Measurements from ENCODE around the gene DNAI2.
"Not testable (repeated sequence)": the region's sequence is repeated elsewhere in the genome, so short reads cannot be mapped to it uniquely, and the experiment has no call there.

Gene DNAI2

DNA sequence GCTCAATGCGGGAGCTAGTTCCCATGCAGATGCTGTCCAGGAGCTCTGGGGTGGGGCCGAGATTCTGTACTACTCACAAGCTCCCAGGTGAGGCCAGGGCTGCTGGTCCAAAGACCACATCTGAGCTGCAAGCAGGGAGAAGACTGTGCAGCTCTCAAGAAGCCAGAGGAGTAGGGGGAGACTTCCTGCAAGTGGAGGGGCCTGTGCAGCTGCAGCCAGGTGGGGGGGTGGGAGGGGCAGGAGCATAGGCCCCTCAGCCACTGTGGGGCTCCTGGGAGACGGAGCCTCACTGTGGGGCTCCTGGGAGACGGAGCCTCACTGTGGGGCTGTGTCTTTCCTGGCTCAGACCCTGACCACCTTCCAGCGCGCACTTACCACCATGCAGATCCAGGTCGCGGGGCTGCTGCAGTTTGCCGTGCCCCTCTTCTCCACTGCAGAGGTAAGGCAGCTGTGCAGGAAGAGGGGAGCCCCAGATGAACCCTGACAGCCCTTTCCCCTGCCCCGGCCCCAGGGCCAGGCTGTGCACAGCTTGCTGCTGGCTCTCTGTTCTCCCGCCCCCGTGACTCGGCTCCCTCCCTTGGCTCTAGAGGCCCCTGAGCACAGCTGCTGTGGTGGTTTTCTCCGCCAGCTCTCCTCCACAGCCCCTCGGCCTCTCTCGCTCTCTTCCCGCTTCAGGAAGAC lies 24.3 kb upstream of the DNAI2 start:
- no peak for TF ChIP-seq POLR2A (IDR thresholded peaks at IDR 0.05; ENCODE audit: low read depth, low read length)
- TF ChIP-seq POLR2AphosphoS5 (IDR thresholded peaks at IDR 0.05; ENCODE audit: low read depth, low read length): no peak
- TF ChIP-seq TAF1 (IDR thresholded peaks at IDR 0.05; ENCODE audit: borderline replicate concordance, low read depth, low read length): no peak
- FAIRE-seq (no peak), DNase-seq (ENCODE audit: insufficient read length) (no peak)

DNA sequence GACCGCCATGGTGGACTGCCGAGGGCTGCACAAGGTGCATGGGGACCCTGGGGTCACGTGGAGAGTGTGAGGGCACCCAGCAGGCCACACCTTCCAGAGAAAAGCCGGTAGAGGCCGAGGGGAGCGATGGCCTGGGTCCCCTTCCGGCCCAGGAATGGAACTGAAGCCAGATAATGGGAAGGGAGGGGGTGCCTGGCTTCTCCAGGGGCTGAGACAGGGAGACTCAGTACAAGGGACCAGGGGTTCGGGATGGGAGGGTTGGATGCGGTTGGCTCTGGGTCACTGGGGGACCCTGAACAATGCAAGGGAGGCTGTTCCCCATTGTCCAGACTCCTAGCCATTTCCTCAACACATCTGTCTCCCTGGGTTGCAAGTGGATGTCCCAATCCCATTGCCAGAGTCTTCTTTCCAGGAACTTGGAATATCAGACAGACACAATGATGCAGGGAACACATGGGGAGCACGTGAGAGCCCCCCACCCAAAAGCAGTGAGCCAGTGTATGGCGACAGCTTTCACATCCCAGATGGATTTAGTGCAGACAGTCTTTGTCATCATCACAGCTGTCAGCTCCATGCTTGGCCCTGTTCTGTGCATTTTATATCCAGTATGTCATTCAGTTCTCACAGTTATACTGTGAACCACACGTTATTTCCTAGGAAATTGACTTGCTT lies 23.6 kb upstream of the DNAI2 start:
- no peak for FAIRE-seq
- no peak for TF ChIP-seq POLR2A (IDR thresholded peaks at IDR 0.05; ENCODE audit: low read depth, low read length)
- TF ChIP-seq TAF1 (IDR thresholded peaks at IDR 0.05; ENCODE audit: borderline replicate concordance, low read depth, low read length): no peak
- no peak for TF ChIP-seq POLR2AphosphoS5 (IDR thresholded peaks at IDR 0.05; ENCODE audit: low read depth, low read length)
- DNase-seq (ENCODE audit: insufficient read length): no peak

DNA sequence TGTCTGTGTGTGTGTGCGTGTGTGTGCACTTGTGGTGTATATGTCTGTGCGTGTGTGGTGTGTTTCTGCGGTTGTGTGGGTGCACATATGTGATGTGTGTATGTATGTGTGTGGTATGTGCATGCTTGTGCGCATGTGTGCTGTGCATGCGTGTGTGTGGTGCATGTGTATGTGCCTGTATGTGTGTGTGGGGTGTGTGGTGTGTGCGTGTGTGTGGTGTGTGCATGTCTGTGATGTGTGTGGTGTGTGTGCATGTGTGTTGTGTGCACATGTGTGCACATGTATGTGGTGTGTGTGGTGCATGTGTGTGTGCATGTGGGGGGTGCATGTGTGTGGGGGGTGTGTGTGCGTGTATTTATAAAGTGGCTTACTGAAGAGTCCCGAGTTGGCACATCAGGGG lies 23.0 kb upstream of the DNAI2 start:
- no peak for FAIRE-seq
- TF ChIP-seq POLR2AphosphoS5 (IDR thresholded peaks at IDR 0.05; ENCODE audit: low read depth, low read length) (no peak), TAF1 (IDR thresholded peaks at IDR 0.05; ENCODE audit: borderline replicate concordance, low read depth, low read length) (no peak), POLR2A (IDR thresholded peaks at IDR 0.05; ENCODE audit: low read depth, low read length) (no peak)
- no peak for DNase-seq (ENCODE audit: insufficient read length)

DNA sequence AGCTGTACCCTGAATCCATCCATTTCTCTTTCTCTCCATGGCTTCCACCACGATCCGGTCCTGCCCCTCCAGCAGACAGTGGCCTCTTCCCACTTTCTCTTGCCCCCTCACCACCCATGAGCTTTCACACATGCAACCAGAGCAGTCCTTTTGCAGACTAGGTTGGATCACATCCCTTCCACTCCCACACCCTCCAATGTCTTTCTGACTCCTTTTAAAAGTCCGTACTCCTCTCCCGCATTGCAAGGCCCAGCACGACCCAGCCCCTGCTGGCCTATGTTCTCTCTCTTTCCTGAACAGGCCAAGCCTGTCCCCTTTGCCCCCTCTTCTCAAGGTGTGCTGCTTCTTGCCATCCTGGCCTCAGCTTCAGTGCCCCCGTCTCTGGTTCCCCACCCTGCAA lies 22.5 kb upstream of the DNAI2 start:
- TF ChIP-seq POLR2AphosphoS5 (IDR thresholded peaks at IDR 0.05; ENCODE audit: low read depth, low read length): no peak
- TF ChIP-seq POLR2A (IDR thresholded peaks at IDR 0.05; ENCODE audit: low read depth, low read length): no peak
- no peak for TF ChIP-seq TAF1 (IDR thresholded peaks at IDR 0.05; ENCODE audit: borderline replicate concordance, low read depth, low read length)
- DNase-seq (ENCODE audit: insufficient read length): no peak
- no peak for FAIRE-seq

DNA sequence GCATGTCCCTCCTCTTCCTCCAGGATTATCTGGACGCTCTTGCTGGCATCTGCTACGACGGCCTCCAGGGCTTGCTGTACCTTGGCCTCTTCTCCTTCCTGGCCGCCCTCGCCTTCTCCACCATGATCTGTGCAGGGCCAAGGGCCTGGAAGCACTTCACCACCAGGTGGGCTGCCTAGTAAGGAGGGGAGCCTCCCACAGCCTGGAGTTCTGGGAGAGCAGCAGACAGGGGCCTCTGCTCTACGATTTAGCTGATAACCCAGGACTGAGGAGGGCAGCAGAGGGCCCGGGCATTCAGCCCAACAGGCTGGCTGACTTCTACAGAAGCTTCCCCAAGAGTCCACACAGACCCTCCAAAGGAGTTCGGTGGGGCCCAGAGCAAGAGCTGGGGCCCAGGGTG lies 21.8 kb upstream of the DNAI2 start:
- FAIRE-seq (no peak), DNase-seq (ENCODE audit: insufficient read length) (no peak)
- TF ChIP-seq TAF1 (IDR thresholded peaks at IDR 0.05; ENCODE audit: borderline replicate concordance, low read depth, low read length) (no peak), POLR2A (IDR thresholded peaks at IDR 0.05; ENCODE audit: low read depth, low read length) (no peak), POLR2AphosphoS5 (IDR thresholded peaks at IDR 0.05; ENCODE audit: low read depth, low read length) (no peak)

DNA sequence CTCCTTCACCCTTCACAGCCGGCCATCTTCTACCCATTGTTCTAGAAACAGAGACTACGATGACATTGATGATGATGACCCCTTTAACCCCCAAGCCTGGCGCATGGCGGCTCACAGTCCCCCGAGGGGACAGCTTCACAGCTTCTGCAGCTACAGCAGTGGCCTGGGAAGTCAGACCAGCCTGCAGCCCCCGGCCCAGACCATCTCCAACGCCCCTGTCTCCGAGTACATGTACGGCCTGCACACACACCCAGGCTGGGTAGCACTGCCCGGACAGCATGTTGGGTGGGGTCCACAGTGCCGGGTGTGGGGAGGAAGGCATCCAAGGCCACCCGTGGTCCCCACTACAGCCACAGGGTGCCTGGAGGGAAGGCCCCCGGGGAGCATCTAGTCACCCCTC lies 21.0 kb upstream of the DNAI2 start:
- FAIRE-seq (no peak), DNase-seq (ENCODE audit: insufficient read length) (no peak)
- TF ChIP-seq POLR2AphosphoS5 (IDR thresholded peaks at IDR 0.05; ENCODE audit: low read depth, low read length) (no peak), POLR2A (IDR thresholded peaks at IDR 0.05; ENCODE audit: low read depth, low read length) (no peak), TAF1 (IDR thresholded peaks at IDR 0.05; ENCODE audit: borderline replicate concordance, low read depth, low read length) (no peak)

DNA sequence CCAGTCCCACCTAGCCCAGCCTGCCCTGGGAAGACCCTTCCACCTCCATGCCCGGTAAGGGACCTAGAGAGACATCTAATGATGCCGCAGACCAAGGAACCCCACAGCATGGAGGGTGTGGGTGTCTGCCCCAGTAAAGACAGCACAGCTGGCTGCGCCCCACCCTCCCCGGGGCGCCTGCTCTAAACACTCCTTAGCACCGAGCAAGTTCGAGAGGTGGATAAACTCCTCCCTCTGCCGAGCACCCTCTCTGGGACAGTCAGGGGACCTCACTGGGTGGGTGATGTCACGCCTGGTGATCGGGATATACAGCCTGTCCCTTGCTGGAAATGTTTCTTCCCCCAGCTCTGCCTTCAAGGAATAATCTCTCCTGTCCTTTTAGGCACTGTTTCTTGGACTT lies 16.7 kb upstream of the DNAI2 start:
- DNase-seq (ENCODE audit: insufficient read length): no peak
- no peak for FAIRE-seq
- TF ChIP-seq TAF1 (IDR thresholded peaks at IDR 0.05; ENCODE audit: borderline replicate concordance, low read depth, low read length) (no peak), POLR2AphosphoS5 (IDR thresholded peaks at IDR 0.05; ENCODE audit: low read depth, low read length) (no peak), POLR2A (IDR thresholded peaks at IDR 0.05; ENCODE audit: low read depth, low read length) (no peak)

DNA sequence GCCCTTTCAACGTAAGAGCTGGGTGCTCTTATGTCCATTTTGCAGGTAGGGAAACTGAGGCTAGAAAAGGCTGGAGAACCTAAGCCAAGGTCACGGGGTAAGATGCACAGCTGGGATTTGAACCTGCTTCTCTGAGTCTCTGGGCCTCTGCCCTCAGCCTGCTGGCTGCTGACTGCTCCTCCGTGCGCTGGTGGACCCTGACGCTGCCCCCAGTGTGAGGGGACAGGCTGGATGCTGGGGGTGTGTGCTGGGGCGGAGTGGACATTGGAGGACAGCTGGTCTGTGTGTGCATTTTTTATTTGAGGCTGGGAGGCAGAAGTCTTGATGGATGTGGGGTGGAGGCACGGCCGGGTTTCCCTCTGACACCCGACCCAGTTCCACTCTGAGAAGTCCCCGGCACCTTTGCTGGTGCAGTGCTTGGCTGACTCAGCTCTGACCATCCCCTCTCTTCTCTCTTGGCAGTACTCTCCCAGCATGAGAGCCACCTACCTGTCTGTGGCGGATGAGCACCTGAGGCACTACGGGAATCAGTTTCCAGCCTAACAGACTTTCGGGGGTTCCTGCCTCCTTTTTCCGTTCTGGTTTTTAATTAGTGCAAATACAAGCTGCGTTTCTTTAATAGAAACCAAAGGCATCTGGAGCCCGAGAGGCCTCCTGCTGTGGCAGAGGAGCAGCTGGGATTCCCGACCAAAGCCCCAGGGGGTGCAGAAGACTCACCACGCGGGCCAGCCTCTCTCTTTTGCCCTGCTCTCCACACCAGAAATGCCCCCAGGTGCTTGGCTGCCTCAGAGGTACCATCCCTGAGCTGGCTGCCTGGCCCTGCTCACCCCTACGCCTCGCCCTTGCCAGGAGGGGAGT lies 14.1 kb upstream of the DNAI2 start:
- no peak for FAIRE-seq
- no peak for DNase-seq (ENCODE audit: insufficient read length)
- TF ChIP-seq POLR2A (IDR thresholded peaks at IDR 0.05; ENCODE audit: low read depth, low read length) (no peak), POLR2AphosphoS5 (IDR thresholded peaks at IDR 0.05; ENCODE audit: low read depth, low read length) (no peak), TAF1 (IDR thresholded peaks at IDR 0.05; ENCODE audit: borderline replicate concordance, low read depth, low read length) (no peak)

DNA sequence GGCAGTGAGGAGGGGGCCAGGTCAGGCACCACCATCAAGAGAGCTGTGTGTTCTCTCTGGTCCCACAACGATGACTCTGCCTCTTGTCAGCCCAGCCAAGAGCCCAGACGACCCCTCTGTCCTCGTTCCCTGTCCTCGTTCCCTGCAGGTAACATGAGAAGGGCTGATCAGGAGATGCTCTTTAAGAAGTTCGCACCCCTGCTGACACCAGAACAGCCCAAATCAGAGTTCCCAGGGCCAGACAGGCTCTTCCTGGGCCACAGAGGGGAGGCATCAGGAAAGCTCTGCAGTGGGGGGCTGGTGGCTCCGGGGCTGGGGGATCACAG lies 13.5 kb upstream of the DNAI2 start:
- no peak for TF ChIP-seq POLR2A (IDR thresholded peaks at IDR 0.05; ENCODE audit: low read depth, low read length)
- no peak for TF ChIP-seq TAF1 (IDR thresholded peaks at IDR 0.05; ENCODE audit: borderline replicate concordance, low read depth, low read length)
- TF ChIP-seq POLR2AphosphoS5 (IDR thresholded peaks at IDR 0.05; ENCODE audit: low read depth, low read length): no peak
- DNase-seq (ENCODE audit: insufficient read length) (no peak), FAIRE-seq (no peak)

DNA sequence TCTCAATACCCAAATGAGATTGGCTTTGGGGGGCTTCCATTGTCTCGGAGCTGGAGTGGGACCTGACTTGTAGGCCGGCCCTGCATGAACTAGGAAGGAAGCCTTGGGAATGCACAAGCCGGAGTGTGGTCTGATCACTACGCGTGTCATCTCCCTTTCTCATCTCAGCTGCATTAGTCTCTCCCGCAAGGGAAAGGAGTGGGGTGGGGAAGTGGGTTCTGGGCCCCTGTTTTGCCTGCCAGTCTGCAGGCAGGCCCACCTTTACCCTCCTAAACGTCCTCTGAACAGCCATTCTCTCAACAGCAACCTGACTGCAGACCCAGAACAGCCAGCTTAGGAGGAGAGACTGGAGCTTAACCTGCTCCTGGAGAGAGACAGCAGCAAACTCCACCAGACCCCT lies 11.4 kb upstream of the DNAI2 start:
- TF ChIP-seq TAF1 (IDR thresholded peaks at IDR 0.05; ENCODE audit: borderline replicate concordance, low read depth, low read length) (no peak), POLR2A (IDR thresholded peaks at IDR 0.05; ENCODE audit: low read depth, low read length) (no peak), POLR2AphosphoS5 (IDR thresholded peaks at IDR 0.05; ENCODE audit: low read depth, low read length) (no peak)
- DNase-seq (ENCODE audit: insufficient read length) (no peak), FAIRE-seq (peak; percentile 54)

DNA sequence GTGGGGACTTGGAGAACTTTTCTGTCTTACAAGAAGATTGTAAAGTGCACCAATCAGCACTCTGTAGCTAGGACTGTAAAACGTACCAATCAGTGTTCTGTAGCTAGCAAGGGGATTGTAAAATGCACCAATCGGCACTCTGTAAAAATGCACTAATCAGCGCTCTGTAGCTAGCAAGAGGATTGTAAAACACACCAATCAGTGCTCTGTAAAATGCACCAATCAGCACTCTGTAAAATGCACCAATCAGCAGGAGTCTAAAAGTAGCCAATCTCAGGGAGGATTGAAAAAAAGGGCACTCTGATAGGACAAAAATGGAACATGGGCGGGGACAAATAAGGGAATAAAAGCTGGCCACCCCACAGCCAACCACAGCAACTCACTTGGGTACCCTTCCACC lies 7.0 kb upstream of the DNAI2 start:
- not testable (repeated sequence) for FAIRE-seq; DNase-seq (ENCODE audit: insufficient read length)

DNA sequence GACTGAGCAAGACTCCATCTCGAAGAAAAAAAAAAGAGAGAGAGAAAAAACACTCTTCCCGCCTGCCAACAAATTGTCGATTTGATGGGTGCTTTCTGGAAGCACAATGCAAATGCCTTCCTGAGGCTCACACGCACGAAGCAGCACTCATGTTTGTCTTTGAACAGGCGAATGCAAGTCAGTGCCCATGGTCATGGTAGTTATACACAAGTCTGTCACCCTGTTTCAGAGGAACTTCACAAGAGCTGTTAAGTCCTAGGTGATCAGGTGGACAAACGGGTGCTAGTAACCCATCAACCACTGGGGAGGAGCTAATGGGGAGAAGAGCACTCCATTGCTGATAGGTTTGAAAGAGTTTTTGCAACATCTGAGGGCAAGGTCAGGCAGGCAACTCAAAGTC lies 6.5 kb upstream of the DNAI2 start:
- DNase-seq (ENCODE audit: insufficient read length) (no peak), FAIRE-seq (no peak)
- TF ChIP-seq POLR2AphosphoS5 (IDR thresholded peaks at IDR 0.05; ENCODE audit: low read depth, low read length): no peak
- TF ChIP-seq POLR2A (IDR thresholded peaks at IDR 0.05; ENCODE audit: low read depth, low read length): no peak
- no peak for TF ChIP-seq TAF1 (IDR thresholded peaks at IDR 0.05; ENCODE audit: borderline replicate concordance, low read depth, low read length)
